ENCODE data around the gene KSR2. TPM values are rescaled to one million over a fixed set of nuclear protein-coding genes. Genes with fewer than 3 reads are reported as not detected.

The KSR2 gene
- total RNA-seq, 1 donor from 2014 or later, result 0.69 TPM

- no peaks in the 10 kb centered on the region for H3K36me3 Mint-ChIP-seq
- no peak overlapping the region for H3K27ac Mint-ChIP-seq
- no peaks in the 10 kb centered on the region for H3K4me1 Mint-ChIP-seq
- no peak for TF ChIP-seq CTCF (IDR thresholded peaks at IDR 0.05; ENCODE audit: unreplicated experiment)
- DNase-seq (ENCODE audit: low spot score in 2 of 2, unreplicated experiment in 2 of 2), result no peak
- H3K9me3 Mint-ChIP-seq, result no peaks in the 10 kb centered on the region
- peaks cover 75% of the 10 kb centered on the region for H3K27me3 Mint-ChIP-seq (ENCODE audit: low read depth)
- no peak overlapping the region for H3K4me3 Mint-ChIP-seq
Observed at GRCh38 chr12:117563706-117564105, 405.1 kb downstream of the KSR2 start.

DNA sequence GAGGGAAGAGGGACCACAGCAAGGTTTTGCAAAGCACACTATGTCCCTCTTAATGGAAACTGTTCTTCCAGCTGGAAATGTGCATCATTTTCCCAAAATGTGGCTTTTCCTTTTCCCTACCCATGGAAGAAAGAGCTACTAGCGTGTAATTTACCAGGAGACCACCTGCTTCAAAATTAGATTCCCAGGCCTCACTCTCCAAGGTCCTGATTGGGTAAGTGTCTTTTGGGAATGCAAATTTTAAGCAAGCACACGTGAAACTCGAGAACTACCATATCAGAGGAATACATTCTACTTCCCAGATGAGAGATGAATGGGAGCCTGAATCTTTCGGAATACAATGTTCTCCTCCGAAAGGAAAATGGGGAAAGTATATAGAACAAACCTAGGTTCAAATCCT is 405.8 kb downstream of the KSR2 start:
- H3K27ac Mint-ChIP-seq, result no peak overlapping the region
- H3K9me3 Mint-ChIP-seq, result no peaks in the 10 kb centered on the region

DNA sequence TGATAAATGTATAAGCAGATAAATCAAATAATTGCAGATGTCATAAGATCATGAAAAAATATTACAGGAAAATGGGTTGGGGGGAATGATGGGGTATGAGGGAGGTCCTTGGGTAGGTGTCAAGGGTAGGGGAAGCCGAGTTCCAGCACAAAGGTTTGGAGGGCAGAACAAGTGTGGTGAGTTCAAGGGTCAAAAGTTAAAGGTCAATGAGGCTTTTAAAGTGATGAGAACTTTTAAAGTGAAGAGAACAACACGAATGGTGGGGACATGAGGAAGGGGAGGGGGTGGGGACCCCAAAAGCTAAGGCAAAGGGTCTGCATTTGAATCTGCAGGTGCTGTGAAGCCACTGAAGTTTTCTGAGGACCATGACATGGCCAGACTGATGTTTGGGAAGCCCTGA is 406.8 kb downstream of the KSR2 start:
- TF ChIP-seq CTCF (IDR thresholded peaks at IDR 0.05; ENCODE audit: unreplicated experiment), result no peak
- H3K36me3 Mint-ChIP-seq, result no peaks in the 10 kb centered on the region
- H3K9me3 Mint-ChIP-seq, result no peaks in the 10 kb centered on the region

More for the DNA sequence above, 405.8 kb downstream of the KSR2 start:
- Mint-ChIP-seq H3K27me3 (ENCODE audit: low read depth) (peaks cover 78% of the 10 kb centered on the region), H3K4me3 (no peak overlapping the region), H3K36me3 (no peaks in the 10 kb centered on the region), H3K4me1 (no peaks in the 10 kb centered on the region)
- TF ChIP-seq CTCF (IDR thresholded peaks at IDR 0.05; ENCODE audit: unreplicated experiment), result no peak
- no peak for DNase-seq (ENCODE audit: low spot score in 2 of 2, unreplicated experiment in 2 of 2)

DNA sequence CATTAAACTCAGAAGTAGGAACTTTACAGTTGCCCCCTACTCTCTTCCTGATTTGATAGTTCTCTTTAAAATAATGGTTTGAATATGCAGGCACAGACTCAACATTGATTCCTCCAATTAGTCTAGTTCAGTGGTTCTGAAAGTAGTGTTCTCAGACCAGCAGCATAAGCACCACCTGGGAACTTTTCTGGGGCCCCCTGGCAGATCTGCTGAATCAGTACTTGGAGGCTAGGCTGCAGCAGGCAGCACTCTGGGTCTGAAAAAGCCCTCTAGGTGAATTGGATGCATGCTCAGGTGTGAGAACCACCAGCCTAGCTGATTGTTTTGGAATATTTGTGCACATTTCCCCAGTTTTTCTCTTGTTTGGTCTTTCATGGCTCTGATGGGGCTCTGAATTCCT is 408.8 kb downstream of the KSR2 start:
- peaks cover 71% of the 10 kb centered on the region for H3K27me3 Mint-ChIP-seq (ENCODE audit: low read depth)
- H3K27ac Mint-ChIP-seq, result no peak overlapping the region

More for the DNA sequence above, 406.8 kb downstream of the KSR2 start:
- Mint-ChIP-seq H3K4me3 (no peak overlapping the region), H3K4me1 (no peaks in the 10 kb centered on the region), H3K27me3 (ENCODE audit: low read depth) (peaks cover 75% of the 10 kb centered on the region), H3K27ac (no peak overlapping the region)
- DNase-seq (ENCODE audit: low spot score in 2 of 2, unreplicated experiment in 2 of 2), result no peak

DNA sequence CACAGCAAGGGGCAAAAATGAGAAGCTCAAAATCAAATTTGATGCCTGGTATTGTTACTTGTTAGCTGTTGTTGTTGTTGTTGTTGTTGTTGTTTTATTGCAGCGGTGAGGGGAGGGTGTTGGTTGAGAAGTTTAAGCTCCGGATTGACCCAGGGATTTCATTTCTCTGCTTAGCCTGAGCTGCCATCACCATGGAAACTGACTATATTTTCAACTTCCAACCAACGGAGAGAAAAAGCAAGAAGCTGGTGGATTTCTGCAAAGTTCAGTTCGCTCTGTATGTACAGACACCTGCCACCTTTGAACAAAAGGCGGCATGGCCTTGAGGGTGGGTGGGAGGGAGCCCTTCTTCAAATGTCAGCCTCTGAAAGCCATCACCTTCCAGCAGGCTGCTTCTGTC is 412.9 kb downstream of the KSR2 start:
- Mint-ChIP-seq H3K27ac (no peak overlapping the region), H3K9me3 (peaks cover 15% of the 10 kb centered on the region), H3K27me3 (ENCODE audit: low read depth) (peaks cover 50% of the 10 kb centered on the region), H3K4me3 (no peak overlapping the region), H3K36me3 (no peaks in the 10 kb centered on the region), H3K4me1 (no peaks in the 10 kb centered on the region)
- no peak for TF ChIP-seq CTCF (IDR thresholded peaks at IDR 0.05; ENCODE audit: unreplicated experiment)
- DNase-seq (ENCODE audit: low spot score in 2 of 2, unreplicated experiment in 2 of 2), result no peak

More for the DNA sequence above, 408.8 kb downstream of the KSR2 start:
- no peaks in the 10 kb centered on the region for H3K36me3 Mint-ChIP-seq
- peaks cover 2% of the 10 kb centered on the region for H3K9me3 Mint-ChIP-seq
- no peak for TF ChIP-seq CTCF (IDR thresholded peaks at IDR 0.05; ENCODE audit: unreplicated experiment)
- no peaks in the 10 kb centered on the region for H3K4me1 Mint-ChIP-seq
- no peak for DNase-seq (ENCODE audit: low spot score in 2 of 2, unreplicated experiment in 2 of 2)
- no peak overlapping the region for H3K4me3 Mint-ChIP-seq

DNA sequence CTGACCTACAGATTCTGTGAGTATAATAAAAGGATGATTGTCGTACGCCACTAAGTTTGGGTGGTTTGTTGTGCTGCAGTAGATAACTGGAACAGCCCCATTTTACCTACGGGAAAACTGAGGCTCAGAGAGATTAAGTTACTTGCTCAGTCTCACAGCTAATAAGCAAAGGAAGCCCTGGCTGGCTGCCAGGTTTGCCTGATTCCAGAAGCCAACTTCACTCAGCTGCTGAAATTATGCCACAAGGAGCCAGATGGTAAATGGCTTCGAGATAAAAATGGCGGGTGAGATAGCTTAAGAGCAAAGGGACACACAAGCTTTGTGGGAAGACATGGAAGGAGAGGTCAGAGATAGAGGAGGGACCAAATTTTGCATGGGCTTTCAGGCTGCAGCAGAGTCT is 415.8 kb downstream of the KSR2 start:
- Mint-ChIP-seq H3K9me3 (peaks cover 15% of the 10 kb centered on the region), H3K4me1 (no peaks in the 10 kb centered on the region), H3K4me3 (no peak overlapping the region), H3K27ac (no peak overlapping the region), H3K27me3 (ENCODE audit: low read depth) (peaks cover 39% of the 10 kb centered on the region), H3K36me3 (no peaks in the 10 kb centered on the region)
- no peak for DNase-seq (ENCODE audit: low spot score in 2 of 2, unreplicated experiment in 2 of 2)
- TF ChIP-seq CTCF (IDR thresholded peaks at IDR 0.05; ENCODE audit: unreplicated experiment), result no peak
